GM20000 (cell line): ENCODE results near the gene ANKRD6.

Experiments
- DNase-seq: peaks from one replicate; pipeline ENCODE4 v3.0.0; 2012; ENCODE audit warnings: low spot score
- TF ChIP-seq, protein P1 (sequence below): IDR thresholded peaks from 2 replicates; pipeline ENCODE4 v1.5.1; 2012; ENCODE audit warnings: mild to moderate bottlenecking, control low read depth; ENCODE audit errors: extremely low read depth, missing control alignments

ANKRD6 gene

DNA sequence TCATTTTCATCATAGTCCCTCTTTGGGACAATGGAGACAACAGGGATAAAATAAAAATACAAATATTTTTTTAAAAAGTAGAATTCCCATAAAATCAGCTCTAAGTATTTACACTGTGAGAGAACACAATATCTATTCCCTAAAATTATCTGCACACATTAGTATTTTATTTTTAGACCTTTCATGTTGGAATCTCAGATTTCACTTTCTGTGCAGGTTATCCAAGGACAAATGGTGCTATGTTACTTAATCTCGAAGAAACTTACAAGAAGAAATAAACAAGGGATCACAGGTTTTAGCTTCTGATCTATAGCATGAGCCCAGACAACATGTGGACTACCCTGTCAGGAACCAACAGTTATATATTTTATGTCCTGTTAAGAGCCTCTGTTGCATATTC lies 228.6 kb downstream of the ANKRD6 start:
- TF ChIP-seq, protein P1, sequence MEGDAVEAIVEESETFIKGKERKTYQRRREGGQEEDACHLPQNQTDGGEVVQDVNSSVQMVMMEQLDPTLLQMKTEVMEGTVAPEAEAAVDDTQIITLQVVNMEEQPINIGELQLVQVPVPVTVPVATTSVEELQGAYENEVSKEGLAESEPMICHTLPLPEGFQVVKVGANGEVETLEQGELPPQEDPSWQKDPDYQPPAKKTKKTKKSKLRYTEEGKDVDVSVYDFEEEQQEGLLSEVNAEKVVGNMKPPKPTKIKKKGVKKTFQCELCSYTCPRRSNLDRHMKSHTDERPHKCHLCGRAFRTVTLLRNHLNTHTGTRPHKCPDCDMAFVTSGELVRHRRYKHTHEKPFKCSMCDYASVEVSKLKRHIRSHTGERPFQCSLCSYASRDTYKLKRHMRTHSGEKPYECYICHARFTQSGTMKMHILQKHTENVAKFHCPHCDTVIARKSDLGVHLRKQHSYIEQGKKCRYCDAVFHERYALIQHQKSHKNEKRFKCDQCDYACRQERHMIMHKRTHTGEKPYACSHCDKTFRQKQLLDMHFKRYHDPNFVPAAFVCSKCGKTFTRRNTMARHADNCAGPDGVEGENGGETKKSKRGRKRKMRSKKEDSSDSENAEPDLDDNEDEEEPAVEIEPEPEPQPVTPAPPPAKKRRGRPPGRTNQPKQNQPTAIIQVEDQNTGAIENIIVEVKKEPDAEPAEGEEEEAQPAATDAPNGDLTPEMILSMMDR: no peak
- DNase-seq: no peak

DNA sequence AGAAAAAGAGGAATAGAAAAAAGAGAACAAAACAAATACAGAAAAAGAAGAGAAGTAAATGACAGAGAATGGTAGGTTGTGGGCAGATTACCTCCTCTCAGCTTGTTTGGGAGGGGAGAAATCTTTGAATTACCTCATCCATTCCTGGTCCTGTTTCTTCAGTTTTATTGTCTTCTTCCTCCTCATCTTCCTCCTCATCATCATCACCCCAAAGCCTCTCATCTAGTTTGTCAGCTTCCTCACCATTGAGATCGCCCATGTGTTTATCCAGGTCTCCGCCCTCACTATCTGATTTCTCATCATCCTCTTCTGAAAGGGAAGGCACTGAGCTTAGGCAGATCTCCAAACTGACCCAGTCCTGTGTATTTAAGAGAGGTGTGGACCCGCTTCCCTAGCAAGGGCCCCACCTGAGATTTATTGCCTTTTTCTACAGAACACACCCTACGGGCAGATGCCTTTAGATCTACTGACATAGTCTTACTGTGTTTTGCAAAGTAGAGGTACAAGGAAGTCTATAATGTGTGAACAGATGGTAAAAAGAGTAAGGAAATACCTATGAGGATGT lies 229.8 kb downstream of the ANKRD6 start:
- DNase-seq: no peak
- TF ChIP-seq, protein P1: no peak

DNA sequence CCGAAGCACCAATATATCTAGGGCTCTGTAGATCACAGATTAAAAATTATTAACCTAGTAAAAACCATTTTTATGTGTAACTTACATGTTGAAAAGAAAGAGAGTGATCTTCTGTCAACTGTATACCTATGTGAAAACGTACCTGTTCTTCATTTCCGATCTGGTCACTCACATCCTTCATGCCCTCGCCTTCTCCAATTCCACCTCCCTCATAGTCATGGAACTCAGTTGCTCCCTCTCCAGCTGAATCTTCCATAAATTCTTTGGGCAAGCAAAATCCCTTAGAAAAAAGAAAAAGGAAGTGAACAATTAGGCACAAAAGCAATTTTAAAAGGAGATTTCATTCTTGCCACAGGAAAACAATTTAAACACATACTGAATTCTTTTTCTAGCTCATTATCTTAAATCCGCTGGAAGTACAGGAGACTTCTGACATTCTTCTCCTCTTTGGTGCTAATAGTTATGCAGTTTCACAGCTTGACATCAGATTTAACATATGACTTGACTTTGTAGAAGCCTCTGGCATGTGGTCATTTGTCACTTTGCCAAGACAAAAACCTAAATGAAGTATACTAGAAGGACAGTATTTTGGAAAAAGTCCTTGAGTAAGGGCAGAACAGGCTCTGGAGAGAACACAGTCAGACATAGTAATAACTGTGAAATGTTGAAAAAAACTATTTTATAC lies 235.1 kb downstream of the ANKRD6 start:
- TF ChIP-seq, protein P1: no peak
- no peak for DNase-seq

DNA sequence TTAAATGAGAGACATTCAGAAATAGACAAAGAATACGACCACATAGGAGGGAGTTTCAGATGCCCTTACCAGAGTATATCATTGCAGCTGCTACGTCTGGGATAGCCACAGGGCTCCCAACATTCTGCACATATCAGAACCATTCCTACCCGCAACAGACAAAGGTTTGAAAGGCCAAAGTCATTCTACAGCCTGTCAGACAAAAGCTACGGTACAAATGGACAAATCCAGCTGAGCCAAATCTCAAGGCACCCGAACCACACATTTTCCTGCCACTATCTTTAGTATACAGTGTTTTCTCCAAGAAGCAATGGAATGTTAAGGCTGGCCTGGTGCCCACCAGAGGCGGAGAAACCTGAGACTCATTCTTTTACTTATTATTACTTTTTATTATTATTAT lies 236.1 kb downstream of the ANKRD6 start:
- no peak for DNase-seq
- TF ChIP-seq, protein P1: no peak

DNA sequence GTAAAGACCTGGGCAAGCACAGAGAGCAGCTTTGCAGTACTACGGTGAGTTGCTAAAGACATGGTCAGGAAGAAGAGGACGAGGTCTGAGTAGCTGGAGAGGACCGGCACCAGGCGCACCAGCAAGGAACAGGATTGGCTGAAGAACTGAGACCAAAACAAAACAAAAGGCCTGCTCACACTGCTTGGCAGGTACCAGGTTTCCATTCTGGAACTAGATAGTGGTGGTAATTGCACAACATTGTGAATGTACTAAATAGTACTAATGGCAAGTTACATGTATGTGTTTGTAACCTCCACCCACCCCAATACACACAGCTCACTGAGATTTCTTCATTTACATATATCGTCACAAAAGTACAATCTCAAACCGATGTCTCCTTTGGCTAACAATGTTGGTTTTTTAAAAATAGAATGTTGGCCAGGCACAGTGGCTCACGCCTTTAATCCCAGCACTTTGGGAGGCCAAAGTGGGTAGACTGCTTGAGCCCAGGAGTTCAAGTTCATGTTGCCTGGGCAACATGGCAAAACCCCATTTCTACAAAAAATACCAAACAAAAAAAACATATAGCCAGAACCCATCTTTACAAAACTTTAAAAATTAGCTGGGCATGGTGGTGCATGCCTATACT lies 238.1 kb downstream of the ANKRD6 start:
- DNase-seq: no peak
- TF ChIP-seq, protein P1: no peak

DNA sequence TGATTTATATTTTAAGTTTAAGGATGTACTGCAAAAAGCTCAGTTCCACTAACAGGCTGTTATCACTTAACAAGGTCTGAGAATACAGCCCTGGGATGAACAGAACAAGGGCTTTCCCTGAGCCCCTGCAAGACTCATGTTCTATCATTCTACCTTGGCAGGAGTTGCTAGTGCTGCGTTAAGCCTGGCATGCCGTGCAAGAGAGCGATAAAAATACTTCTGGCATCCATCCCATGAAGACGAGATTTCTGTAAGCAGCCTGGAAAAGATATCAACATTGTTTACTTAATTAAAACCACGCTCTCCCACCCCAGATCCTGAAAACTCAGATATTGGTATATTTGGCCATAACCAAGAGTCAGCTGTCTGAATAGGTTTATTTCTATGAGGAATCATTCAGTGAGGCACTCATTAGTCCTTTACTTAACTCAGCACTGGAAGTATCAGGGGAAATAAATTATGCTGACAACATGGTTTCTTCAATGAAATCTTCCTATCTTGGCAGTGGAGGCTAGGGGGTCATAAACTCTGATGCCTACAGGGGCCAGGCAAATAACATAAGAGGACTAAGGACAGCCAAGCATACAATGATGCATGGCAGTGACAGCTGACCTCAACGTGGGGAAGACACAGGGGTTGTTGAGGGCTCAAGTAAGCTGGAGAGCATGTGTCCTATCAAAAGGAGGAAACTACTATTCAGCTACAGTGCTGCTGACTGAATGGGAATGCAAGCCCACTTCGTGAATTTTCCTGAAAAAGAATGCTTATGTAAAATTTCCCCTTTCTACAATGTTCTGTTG lies 243.2 kb downstream of the ANKRD6 start:
- DNase-seq: no peak
- TF ChIP-seq, protein P1: no peak

DNA sequence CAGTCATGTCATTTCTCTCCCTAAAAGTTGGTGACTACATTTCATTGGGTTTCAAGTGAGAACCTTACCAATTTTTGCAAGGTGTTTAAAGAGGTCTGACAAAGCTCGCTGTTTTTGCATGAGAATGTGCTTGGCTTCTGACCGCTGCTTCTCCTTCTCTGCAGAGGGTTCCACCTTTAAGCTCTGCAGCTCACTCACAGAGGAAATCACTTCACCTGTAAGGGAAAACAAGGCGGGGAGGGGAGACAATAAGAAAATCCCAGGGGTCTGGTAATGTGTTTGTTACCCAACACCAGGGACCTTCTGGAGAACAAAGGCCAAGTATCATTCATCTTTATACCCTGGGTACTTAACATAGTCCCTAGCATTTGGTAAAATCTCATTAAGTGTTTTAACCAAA lies 245.6 kb downstream of the ANKRD6 start:
- DNase-seq: no peak
- TF ChIP-seq, protein P1: no peak
